GM12892 (cell line): ENCODE results near the gene PLPP2.
"Not testable (repeated sequence)": the region's sequence is repeated elsewhere in the genome, so short reads cannot be mapped to it uniquely, and the experiment has no call there.

ENCODE experiments used
- DNase-seq: peaks from one replicate; pipeline ENCODE4 v3.0.0; 2011; ENCODE audit not compliant: insufficient read length
- FAIRE-seq: peaks from 2 replicates; lab custom pipeline; 2011; peaks lifted over from hg19 to GRCh38; lab: Jason Lieb, UNC
- POLR2A ChIP-seq: IDR thresholded peaks from 2 replicates; pipeline ENCODE4 v1.6.1; 2011; ENCODE audit warnings: low read depth, low read length, control low read depth
- POLR2AphosphoS5 ChIP-seq: IDR thresholded peaks from 2 replicates; pipeline ENCODE4 v1.6.1; 2011; ENCODE audit warnings: low read depth, low read length, control low read depth
- TAF1 ChIP-seq: IDR thresholded peaks from 2 replicates; pipeline ENCODE4 v1.6.1; 2011; ENCODE audit warnings: low read depth, mild to moderate bottlenecking, control low read depth, low read length, borderline replicate concordance

PLPP2 gene

GRCh38 chr19:277581-278165, 13.5 kb downstream of the PLPP2 start:
- TF ChIP-seq POLR2A (no peak), TAF1 (no peak), POLR2AphosphoS5 (no peak)
- no peak for DNase-seq
- FAIRE-seq = no peak

GRCh38 chr19:277131-277530, 14.1 kb downstream of the PLPP2 start:
- DNase-seq (no peak), FAIRE-seq (no peak)
- TF ChIP-seq POLR2AphosphoS5 = no peak
- no peak for TF ChIP-seq TAF1
- no peak for TF ChIP-seq POLR2A

- TF ChIP-seq TAF1 (no peak), POLR2AphosphoS5 (no peak), POLR2A (no peak)
- no peak for FAIRE-seq
Measured at GRCh38 chr19:275958-276646, 15.1 kb downstream of the PLPP2 start.

GRCh38 chr19:275000-275399, 16.2 kb downstream of the PLPP2 start:
- no peak for FAIRE-seq

More at GRCh38 chr19:275958-276646, 15.1 kb downstream of the PLPP2 start:
- no peak for DNase-seq

GRCh38 chr19:273393-273792, 17.8 kb downstream of the PLPP2 start:
- DNase-seq (no peak), FAIRE-seq (no peak)
- no peak for TF ChIP-seq POLR2AphosphoS5
- TF ChIP-seq TAF1 = no peak
- TF ChIP-seq POLR2A = no peak

More at GRCh38 chr19:275000-275399, 16.2 kb downstream of the PLPP2 start:
- no peak for DNase-seq
- TF ChIP-seq POLR2AphosphoS5 (no peak), TAF1 (no peak), POLR2A (no peak)

GRCh38 chr19:271856-272255, 19.3 kb downstream of the PLPP2 start:
- TF ChIP-seq POLR2AphosphoS5 = no peak
- DNase-seq = no peak
- FAIRE-seq = no peak

GRCh38 chr19:270766-271318, 20.4 kb downstream of the PLPP2 start:
- DNase-seq = not testable (repeated sequence)

GRCh38 chr19:269241-269640, 22.0 kb downstream of the PLPP2 start:
- no peak for FAIRE-seq
- no peak for TF ChIP-seq POLR2AphosphoS5
- TF ChIP-seq TAF1 = no peak
- no peak for TF ChIP-seq POLR2A
- DNase-seq = no peak

More at GRCh38 chr19:270766-271318, 20.4 kb downstream of the PLPP2 start:
- FAIRE-seq = not testable (repeated sequence)

- FAIRE-seq (peak; percentile 51), DNase-seq (no peak)
- TF ChIP-seq POLR2A (no peak), TAF1 (no peak), POLR2AphosphoS5 (no peak)
Measured at GRCh38 chr19:262125-262524, 29.1 kb downstream of the PLPP2 start.

GRCh38 chr19:256804-257203, 34.4 kb downstream of the PLPP2 start:
- not testable (repeated sequence) for FAIRE-seq, DNase-seq

GRCh38 chr19:252421-253186, 38.6 kb downstream of the PLPP2 start:
- FAIRE-seq, DNase-seq: not testable (repeated sequence)

- no peak for FAIRE-seq
- no peak for DNase-seq
- TF ChIP-seq POLR2A (no peak), TAF1 (no peak), POLR2AphosphoS5 (no peak)
Measured at GRCh38 chr19:246551-246950, 44.7 kb downstream of the PLPP2 start.

GRCh38 chr19:245900-246299, 45.3 kb downstream of the PLPP2 start:
- FAIRE-seq, DNase-seq: not testable (repeated sequence)
